GM20431 (cell line): ENCODE measurements around the gene SV2B.

Source experiments
- in situ Hi-C: fragments of 300-500 bp; cut with MseI, MboI; formaldehyde crosslinking; loops from one replicate; pipeline ENCODE4 v1.15.0; 2020; ENCODE audit warnings: low sequenced_read_pairs; ENCODE audit not compliant: unreplicated experiment

Gene SV2B

DNA sequence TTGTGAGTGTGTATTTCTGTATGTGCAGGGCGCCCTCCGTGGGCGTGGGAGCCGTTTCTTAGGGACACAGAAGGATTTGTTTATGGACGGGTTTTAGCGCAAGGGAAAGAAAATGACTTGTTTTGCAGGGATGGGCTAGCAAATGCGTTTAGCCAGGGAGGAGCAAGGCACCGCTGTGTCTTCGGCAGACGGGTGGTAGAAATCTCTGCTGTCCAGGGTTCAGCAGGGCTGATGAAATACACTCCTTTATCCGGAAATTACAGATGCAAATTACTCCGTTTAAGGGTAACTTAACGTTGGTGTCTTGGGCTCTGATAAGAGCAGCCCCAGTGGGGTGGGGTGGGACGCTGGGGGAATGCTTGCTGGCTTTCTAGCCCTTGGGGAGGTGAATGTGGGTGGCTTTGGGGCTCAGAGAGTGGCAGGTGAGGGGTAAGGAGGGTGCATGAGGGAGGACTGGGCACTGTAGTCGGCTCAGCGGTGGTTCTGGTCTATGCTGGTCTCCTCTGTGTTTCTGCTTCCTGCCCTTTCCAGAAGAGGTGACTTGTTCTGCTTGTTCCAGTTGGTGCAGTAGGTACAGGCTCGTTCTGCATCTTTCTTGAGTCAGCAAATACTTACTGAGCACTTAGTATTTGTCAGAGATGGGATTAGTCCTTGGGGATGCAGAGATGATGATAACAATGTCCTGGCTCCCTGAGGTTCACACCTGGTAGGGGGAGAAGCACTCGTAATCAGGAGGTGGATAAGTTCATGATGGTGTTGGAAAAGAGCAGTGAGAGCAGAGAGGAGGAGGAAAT lies 954 bp downstream of the SV2B start:
- in situ Hi-C loops, result no loop called here

DNA sequence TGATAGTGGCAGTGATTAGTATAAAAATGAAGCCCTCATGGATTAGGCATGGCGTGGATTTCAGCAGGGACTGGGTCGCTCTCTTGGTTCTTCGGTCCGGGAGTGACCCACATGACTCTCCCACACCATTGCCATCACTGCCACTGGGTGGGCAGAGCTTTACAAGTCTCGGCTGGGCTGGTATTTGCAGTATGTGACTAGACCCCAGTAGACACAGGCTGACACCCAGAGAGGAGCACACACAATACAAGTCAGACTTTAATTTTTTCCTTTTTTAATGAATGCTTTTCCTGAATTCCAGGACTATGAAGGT lies 1.5 kb downstream of the SV2B start:
- in situ Hi-C loops, result no loop called here

DNA sequence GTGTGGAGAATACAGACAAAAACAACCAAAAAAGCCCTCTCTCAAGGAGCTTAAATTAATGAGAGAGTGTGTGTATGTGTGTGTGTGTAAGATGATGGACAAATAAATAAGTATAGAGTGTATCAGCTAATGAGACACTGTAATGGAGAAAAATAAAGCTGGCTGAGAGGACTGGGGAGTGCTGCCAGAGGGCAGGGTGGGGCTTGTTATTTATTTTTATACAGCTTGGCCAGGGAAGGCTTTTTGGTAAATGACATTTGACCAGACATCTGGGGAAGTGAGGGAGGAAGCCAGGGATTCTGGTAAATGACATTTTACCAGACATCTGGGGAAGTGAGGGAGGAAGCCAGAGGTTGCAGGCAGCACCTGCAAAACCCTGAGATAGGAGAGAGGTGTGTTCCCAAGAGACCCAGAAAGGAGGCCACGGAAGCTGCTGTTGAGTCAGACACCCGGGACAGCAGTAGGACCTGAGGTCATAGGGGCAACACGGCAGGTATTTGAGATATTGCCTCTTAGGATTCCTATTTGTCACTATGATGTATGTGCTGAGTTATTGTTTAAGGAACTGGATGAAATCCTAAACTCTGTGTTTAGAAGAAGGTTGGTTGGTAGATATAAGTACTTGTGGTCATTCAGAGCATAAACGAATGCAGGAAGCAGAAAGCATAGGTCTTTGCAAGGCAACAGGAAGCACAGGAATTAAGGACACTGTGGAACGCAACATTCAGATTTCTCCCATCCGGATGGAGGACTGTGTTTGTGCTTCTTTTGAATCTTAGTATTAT lies 2.7 kb downstream of the SV2B start:
- in situ Hi-C loops, result no loop called here

DNA sequence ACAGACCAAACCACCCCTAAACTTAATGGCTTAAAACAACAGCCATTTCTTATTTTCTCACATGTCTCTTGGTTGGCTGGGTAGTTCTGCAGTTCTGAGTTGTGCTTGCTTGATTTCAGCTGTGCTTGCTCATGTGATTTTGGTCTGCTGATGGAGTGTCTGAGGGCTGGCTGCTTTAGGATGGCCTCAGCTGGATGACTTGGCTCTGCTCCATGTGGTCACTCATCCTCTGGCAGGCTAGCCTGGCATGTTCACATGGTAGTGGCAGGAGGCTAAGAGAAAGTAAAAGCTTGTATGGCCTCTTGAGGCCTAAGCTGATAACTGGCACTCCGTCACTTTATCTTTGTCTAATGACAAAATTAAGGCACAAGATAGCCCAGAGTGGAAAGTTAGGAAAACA lies 4.1 kb downstream of the SV2B start:
- in situ Hi-C loops, result no loop called here

DNA sequence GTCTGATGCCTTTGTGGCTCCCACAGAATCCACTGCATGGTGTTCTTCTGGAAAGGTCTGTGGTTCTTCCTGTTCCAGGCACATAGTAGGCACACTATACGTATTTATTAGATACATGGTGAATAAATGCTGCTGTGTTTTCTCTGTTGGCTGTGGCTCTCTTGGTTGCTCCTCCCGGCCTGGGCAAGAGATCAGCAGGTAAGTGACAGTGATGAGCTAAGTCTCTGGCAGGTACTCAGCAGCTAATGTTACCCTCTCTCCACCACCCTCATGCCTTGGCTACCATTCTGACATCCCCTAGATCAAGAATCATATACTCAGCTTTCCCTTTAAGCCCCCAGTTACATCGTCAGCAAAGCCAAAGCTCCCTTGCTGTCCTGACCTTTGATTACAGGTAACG lies 8.4 kb downstream of the SV2B start:
- in situ Hi-C loops, result no loop called here

DNA sequence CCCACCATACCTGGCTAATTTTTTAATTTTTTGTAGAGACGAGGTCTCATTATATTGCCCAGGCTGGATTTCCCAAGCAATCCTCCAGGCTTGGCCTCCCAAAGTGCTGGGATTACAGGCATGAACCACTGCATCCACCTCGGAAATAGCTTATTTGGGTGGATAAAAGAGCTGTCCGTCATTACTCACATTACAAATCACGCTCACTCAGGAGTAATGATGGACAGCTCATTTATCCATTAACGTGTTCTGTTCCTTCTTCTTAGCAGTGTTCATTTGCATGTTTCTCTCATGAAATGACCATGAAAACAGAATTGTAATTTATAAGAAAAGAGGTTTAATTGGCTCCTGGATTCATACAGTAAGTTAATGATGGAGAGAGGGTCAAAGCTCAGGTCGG lies 9.8 kb downstream of the SV2B start:
- in situ Hi-C loops, result no loop called here

DNA sequence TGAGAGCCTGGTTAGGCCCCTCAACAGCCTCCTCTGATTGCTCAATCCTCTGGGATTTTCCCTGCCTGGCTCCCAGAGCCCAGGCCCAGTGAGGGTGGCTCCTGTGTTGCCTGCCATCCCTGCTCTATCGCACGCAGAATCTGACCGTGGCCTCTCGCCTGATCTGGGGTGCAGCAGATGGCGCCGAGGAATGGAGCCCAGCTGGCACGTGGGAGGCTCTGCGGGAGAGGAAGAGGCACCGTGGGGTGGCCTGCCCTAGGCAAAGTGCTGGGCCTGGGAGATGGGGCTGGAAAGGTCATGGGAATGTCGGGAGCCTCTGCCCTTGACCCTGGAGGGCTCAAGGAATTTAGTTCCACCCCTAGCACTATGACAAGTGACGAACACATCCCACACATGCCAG lies 10.3 kb downstream of the SV2B start:
- in situ Hi-C loops, result no loop called here

- in situ Hi-C loops, result no loop called here
Observed at GRCh38 chr15:91113030-91113429, 13.0 kb downstream of the SV2B start.

- in situ Hi-C loops, result no loop called here
Observed at GRCh38 chr15:91114301-91114700, 14.2 kb downstream of the SV2B start.

GRCh38 chr15:91116113-91117067 lies 16.3 kb downstream of the SV2B start:
- in situ Hi-C loops, result no loop called here

GRCh38 chr15:91117375-91117774 lies 17.3 kb downstream of the SV2B start:
- in situ Hi-C loops, result no loop called here

DNA sequence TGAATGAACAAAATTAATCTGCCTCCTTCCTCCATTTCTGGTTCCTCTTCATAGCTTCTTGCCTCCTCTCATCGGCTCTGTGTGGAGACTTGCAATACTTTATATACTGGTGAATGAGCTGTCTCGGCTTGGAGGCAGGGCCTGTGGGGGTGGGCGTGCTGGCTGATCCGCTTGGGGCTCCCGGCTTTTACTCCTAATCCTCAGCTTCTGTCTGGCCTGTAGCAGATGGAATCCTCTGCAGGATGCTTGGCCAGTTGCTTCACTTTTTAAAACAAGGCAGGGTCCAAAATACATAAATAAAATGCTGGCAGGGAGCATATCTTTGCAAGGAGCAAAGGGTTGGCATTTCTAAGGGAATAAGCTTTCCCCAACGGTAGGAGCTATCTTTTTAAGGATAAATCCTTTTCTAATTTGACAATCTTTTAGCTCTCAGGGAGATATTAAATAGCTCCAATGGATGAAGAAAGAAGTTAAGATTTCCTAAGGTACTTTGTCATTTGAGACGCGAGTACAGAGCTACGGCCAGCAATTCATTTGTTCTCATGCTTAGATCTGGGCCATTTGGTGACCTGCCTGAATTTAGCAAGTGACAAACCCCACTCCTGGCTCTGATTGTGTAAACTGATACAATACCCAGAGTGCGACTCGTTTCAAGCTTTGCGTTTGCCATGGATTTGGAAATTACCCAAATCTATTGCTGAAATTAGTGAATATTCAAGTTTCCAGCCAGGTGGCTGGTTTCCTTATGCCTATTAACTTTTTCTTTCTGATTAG lies 18.9 kb downstream of the SV2B start:
- in situ Hi-C loops, result no loop called here

DNA sequence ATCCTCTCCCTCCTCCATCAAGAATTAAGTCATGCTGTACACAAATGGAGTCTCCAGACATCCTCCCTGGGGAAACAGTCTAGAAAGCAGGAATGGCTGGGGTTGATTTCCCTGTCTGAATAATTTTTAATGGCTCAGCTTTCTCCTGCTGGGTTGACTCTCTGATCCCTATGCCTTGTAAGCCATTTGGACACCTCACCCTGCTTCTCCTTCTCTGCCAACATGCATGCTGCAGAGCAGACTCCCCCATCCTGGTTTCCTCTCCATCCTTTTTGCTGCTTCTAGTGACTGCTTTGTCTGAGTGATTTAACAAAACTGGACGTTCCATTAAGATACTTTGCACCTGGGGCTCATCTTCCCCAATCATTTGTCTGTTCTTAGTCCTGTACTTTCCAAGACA lies 22.2 kb downstream of the SV2B start:
- in situ Hi-C loops, result no loop called here

DNA sequence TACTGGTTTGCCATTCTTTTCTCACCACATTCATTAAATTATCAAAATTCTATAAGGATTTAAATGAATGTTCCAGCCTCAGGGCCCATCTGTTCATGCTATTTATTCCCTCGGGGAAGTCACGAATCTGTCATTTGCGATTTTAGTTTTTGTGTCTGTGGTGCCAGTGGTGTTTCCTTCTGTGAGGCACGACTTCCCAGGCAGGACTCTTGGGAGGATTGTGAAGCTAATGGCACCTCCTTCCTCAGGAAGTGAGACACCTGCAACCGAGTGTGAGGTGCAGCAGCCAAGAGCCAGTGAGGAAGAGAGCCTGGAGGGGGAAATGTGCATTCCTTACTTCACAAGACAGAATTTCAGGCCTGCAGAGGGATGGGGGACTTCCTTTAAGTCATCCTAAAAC lies 24.1 kb downstream of the SV2B start:
- in situ Hi-C loops, result no loop called here

- in situ Hi-C loops, result no loop called here
Observed at GRCh38 chr15:91125162-91125561, 25.1 kb downstream of the SV2B start.

DNA sequence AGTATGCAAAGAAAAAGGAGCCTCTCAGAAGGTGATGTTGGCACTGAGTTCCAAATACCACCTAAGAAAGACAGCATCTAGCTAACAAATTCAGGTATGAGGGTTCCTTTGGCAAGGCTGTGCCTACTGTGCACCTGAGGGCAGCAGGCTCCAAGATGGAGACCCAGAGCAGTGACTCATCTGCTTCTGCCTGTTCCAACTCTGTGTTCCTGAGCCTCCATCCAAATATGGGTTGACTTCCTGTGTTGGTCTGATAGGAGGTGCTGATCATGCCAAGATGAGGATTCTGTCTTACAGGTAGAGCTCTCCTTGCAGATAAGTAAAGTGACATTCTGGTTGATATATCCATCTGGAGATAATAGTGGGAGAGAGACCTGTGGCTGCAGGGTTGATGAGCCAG lies 26.0 kb downstream of the SV2B start:
- in situ Hi-C loops, result no loop called here

DNA sequence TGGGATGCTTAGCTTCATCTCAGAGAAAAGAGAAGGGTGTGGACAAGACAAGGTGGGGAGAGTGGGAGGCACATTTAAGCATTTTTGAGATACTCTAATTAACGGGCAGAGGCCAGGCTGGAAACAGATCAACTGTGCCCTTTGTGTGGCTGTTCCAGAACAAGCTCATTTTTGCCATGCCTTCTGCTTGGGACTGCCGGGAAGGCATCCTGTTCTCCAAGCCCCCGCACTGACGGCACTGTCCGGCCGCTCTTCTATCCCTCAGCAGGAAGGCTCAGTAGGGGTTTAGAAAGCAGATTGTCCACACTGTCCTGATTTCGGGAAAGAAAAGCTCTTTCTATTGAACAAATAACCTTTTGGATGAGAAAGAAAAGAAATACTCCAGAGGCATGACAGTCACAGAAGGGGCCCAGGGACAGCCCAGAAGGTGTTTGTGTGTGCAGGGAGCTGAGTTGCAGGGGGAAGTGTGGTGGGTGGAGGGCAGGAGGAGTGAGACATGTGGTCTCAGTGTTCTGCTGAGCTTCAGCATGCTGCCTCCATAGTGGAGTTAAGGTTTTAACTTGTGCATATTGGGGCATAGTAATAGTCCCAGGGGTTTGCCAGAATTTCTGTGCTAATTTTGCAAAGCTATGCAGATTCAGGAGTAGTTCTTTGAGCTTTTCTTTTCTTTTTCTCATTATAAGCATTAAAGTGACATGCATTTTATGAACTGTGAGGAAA lies 27.3 kb downstream of the SV2B start:
- in situ Hi-C loops, result no loop called here

GRCh38 chr15:91128016-91128415 lies 28.0 kb downstream of the SV2B start:
- in situ Hi-C loops, result no loop called here

- in situ Hi-C loops, result no loop called here
Observed at GRCh38 chr15:91129436-91129835, 29.4 kb downstream of the SV2B start.
